HG02884 (cell line): ENCODE data around the gene NSMCE4A.
"Not testable (repeated sequence)": the region's sequence is repeated elsewhere in the genome, so short reads cannot be mapped to it uniquely, and the experiment has no call there.

ENCODE experiments used
- ATAC-seq: cut with Tn5 transposase; IDR thresholded peaks from one replicate; pipeline ENCODE4 v1.9.1; 2021; ENCODE audit warnings: mild to moderate bottlenecking, moderate library complexity; ENCODE audit not compliant: unreplicated experiment

Gene NSMCE4A

DNA sequence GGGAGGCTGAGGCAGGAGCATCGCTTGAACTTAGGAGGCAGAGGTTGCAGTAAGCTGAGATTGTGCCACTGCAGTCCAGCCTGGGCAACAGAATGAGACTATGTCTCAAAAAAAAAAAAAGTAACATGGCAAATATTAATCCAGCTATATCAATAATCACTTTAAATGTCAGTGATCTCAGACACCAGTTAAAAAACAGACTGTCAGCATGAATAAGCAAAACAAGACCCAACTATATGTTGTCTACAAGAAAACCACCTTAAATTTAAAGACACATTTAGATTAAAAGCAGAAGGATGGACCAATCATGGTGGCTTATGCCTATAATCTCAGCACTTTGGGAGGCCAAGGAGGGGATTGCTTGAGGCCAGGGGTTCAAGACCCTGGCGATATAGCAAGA, 38.7 kb downstream of the NSMCE4A start:
- no peak for ATAC-seq

DNA sequence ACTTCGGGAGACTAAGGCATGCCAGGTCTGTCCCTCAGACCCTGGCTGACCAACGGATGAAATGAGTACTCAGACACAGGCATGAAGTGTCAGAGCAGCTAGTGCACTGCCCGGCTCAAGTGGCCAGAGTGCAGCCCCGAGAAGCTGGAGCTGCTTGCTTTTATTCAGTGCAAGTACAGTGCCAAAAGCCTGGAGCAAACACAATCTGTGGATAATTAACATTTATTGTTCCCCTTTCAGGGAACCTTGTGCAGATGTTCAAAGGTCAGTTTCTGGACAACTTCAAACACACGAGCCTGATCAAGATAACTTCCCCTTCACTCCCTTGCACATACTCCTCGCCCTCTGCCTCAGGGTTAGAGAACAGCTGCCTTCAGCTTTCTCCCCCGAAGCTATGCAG, 39.3 kb downstream of the NSMCE4A start:
- ATAC-seq: no peak

DNA sequence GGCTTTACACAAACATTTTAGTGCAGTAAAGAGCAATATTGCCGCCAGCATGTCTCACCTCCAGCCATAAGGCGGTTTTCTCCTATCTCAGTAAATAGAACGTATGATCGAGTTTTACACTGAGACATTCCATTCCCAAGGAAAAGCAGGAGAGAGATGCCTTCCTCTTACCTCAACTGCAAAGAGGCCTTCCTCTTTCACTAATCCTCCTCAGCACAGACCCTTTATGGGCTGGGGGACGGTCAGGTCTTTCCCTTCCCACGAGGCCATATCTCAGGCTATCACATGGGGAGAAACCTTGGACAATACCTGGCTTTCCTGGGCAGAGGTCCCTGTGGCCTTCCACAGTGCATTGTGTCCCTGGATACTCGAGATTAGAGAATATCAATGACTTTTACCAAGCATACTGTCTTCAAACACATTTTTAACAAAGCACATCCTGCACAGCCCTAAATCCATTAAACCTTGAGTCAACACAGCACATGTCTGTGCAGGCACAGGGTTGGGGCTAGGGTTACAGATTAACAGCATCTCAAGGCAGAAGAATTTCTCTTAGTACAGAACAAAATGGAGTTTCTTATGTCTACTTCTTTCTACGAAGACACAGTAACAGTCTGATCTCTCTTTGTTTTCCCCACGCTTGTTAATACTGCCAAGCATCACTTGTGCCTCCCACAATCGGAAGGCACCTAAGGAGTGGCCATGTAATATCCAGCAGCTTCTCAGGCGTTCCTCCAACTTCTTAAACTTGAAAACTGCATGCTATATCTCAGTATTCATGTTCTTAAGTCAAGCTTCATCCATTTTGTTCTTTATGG, 44.5 kb downstream of the NSMCE4A start:
- ATAC-seq: not testable (repeated sequence)

DNA sequence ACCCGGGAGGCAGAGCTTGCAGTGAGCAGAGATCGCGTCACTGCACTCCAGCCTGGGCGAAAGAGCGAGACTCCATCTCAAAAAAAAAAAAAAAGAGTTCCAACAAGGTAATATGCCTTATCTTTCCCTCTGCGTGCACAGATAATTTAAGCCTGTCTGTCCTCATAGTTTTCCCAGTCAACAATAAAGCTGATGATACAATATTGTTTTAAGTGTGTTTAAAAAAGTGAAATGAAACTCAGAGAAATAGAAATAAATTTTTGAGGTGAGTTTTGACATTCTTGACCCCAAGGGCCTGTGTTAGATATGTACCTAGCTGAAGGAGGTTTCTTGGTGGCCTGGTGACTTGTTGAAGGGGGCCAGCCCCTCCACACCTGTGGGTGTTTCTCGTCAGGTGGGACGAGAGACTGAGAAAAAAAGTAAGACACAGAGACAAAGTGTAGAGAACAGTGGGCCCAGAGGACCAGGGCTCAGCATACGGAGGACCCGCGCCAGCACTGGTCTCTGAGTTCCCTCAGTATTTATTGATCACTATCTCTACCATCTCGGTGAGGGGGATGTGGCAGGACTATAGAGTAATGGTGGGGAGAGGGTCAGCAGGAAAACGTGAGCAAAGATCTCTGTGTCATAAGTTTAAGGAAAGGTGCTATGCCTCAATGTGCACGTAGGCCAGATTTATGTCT, 45.3 kb downstream of the NSMCE4A start:
- not testable (repeated sequence) for ATAC-seq

DNA sequence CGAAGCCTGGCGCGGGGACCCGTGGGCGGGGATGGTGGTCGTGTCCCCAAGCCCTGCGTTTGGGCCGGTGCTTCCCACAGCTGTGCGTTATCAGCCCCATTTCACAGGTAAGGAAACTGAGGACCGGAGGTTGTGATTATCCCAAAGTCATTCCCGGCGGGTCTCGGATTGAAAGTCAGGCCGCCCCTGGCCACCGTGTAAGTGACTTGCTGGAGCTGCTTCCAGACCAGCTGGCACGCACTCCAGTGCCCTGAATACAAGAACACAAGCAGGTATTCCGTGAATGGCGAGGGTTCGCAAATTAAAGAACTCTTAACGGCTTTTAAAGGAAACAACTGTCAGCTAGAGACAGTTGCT, 46.5 kb downstream of the NSMCE4A start:
- peak; percentile 4 for ATAC-seq

DNA sequence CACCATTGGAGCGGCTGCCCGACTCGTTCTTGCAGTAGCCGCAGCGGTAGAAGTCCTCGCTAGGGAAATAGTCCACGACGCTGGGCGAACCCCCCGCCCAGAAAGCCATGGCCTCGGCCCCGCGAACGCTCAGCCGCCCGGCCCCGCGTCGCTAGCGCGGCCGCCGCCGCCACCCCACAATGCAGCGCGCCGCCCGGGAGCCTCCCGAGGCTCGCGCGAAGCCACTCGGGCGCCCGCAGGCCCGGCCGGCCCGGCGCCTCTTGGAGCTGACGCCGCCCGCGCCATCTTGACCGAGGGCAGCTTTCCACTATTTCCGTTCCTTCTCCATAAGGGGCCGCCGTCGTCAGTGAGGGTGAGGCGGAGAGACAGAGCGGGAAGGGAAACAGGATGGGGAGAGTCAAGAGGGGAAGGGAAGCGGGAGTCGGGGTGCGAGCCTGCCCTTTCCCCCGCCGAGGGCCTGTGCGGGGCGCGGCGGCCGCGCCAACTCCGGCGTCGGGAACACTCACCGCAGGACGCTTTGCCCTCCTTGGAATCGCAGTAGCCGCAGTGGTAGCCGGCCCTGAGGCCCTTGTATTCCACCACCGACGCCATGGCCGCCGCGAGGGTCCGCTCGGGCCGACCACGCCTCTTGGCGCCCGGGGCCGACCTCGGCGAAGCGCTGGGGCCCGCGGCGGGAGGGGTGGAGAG, 47.0 kb downstream of the NSMCE4A start, which contains the start of gene ATE1:
ATE1 (minus strand) TSS at position 191 of the 687 bp plus-strand sequence; CDS start at position 109, 82 bp downstream.
- ATAC-seq: peak; percentile 80

DNA sequence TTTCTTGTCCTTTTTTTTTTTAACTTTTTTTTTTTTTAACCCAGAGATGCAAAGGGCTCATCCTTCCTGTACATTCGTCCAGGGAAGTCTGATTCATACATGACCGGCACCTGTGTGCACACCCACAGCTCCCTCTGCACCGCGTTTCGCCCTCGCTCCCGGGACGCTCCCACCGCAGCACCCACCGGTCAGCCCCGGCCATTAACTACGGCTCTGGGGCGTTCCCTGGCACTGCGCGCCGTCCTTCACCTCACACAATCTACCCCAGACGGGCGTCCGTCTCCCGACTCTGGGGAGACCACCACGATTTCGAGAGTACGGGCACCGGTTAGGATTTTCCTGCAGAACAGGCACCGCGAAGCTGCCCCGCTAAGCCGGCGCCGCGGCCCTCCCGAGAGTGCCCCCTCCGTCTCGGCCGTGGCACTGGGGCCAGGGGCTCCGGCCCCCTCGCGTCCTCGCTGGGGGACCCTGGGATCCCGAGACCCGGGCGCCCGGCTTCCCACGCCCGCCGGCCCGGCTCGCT, 47.6 kb downstream of the NSMCE4A start:
- peak; percentile 36 for ATAC-seq

DNA sequence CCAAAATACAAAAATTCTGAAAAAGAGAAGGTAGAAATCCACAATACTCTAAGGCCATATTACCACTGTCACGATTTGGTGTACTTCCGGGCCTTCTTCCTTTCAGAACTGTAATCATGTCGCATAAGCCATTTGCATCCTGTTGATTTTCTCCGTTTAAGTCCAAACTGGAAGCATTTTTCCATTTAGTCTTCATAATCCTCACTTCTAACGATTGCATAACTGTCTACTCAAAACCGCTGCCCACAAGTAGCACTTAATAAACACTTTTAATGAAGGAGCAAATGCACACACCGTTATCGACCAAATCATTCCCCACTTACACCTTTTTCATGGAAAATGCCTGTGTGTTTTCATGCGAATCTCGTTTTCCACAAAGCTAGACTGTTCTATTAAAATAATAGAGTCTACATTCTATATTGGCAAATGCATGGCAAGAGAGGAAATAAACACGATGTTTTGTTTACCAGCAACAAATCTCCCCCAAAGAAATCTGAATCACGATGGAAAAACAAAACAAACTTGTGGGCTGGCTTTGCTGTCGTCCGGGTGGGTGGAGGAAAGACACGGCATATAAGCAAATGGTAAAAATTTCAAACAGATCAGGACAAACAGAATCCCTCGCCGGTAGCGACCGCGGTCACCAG, 48.2 kb downstream of the NSMCE4A start:
- ATAC-seq: no peak

DNA sequence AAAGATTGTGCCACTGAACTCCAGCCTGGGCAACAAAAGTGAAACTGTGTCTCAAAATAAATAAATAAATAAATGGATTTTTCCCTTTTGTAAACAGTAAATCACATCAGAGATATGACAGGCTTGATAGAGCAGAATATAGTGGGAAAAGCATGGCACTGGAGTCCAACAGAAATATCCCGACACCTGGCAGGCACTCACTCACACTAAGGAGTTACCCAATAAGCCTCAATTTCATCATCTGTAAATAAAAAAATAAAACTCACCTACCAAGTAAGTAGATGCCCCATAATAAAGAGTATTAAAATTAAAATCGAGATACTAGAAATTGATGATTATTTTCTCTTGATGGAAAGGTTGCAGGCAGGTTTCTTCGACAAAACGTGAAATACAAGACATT, 48.9 kb downstream of the NSMCE4A start:
- no peak for ATAC-seq

DNA sequence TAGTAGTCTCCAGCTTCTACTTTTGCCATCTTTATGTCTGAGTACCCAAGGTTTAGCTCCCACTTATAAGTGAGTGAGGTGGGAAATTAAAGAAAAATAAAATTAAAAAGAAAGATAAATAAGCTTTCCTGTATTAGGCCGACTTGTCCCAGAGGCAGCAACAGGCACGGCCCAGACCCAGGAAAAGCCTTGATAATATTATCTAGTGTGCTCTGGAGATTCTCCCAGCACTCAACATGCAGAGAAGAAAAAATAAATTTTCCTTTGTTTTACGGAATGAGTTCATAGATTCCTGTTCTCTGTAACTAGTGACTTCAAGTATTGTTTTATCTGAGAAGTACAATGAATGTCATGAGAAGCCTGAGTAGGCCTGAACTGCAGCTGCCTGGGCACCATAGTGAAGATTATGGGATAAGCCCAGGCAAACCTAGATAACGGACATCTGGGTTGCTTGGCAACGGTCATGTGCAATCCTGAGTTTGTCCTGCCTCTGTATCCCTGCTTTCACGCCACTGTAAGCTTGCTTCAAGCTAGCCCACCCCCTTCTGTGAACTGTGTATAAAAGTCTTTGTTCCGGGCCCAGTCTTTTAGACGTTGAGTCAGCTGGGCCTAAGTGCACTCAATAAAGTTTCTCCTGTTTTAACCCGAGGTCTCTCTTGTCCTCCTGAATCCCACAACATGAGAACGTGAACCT, 53.6 kb downstream of the NSMCE4A start:
- ATAC-seq: no peak

DNA sequence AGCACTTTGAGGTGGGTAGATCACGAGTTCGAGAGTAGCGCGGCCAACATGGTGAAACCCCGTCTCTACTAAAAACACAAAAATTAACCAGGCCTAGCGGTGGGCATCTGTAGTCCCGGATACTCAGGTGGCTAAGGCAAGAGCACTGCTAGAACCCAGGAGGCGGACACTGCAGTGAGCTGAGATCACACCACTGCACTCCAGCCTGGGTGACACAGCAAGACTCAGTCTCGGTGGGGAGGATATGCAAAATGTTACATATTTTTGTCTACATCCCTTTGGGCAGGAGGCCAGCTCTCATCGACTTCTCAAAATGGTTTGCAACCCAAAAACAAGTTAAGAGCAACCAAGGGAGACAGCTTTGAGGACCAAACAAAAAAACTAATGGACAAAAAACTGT, 55.4 kb downstream of the NSMCE4A start:
- ATAC-seq: no peak

DNA sequence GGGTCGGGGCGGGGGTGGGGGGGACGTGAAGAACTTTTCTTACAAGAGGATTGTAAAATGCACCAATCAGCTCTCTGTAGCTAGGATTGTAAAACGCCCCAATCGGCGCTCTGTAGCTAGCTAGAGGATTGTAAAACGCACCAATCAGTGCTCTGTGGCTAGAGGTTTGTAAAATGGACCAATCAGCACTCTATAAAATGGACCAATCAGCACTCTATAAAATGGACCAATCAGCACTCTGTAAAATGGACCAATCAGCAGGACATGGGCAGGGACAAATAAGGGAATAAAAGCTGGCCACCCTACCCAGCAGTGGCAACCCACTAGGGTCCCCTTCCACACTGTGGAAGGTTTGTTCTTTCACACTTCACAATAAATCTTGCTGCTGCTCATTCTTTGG, 56.2 kb downstream of the NSMCE4A start:
- not testable (repeated sequence) for ATAC-seq

DNA sequence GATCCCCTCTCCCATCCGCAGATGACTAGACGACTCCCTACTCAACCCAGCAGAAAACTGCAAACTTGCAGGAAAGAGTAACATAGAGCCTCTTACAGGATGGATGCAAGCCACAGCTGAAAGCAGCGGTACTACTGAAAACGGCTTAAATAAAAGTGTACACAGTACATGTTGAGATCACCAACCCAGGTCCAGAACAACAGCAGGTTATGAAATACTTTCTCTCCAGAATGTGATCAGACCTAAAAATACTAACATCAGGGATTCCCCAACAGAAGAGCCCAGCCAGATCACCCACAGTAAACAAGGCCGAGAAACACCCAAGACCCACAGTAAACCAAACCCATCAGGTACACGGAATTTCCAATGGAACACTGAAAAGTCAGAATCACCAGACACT, 60.4 kb downstream of the NSMCE4A start:
- ATAC-seq: no peak

DNA sequence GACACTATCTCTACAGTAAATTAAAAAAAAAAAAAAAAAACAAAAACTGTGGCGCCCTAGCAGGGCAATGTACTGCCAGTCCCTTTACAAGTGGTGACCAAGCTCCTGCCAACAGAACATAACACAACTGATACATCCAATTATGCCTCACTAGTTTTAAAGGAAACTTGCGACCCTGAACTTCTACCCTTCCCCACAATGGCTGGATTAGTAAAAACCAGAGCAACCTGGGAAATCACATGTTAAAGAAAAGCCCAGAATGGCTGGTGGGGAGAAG, 63.7 kb downstream of the NSMCE4A start:
- ATAC-seq: no peak

DNA sequence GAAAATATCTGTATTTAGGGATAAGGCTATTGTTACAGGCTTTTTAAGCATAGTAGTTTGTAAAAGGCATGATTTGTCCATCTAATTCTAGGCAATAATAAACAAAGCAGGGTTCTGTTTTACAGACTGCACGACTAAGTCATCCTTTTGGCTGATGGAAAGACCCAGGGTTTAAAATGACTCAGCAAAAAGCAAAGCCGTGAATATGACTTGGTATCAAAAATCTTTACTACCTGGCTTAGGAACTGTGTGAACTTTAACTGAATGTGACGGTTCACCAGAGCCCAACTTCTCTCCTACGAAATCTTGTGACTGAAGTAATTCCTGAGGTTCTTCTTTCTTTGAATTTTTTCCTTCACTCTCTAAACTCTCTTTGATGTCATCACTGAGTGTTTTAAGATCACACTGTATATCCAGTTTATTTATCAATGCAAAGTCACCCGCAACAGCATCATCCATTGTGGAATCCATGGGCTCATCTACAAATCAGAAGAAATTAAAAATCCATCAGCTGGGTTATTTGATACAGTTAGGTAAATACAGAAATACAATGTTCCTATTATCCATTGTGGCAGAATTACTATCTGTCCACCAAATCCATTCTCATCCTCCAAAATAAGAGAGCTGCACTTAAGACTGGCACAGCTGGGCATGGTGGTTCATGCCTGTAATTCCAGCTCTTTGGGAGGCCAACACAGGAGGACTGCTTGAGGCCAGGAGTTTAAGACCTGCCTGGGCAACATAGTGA, 64.2 kb downstream of the NSMCE4A start:
- peak; percentile 65 for ATAC-seq
